Stomach (tissue), 4 donors: Measurements from ENCODE around the gene PILRB.

Experiments used
- CTCF ChIP-seq, 7 experiments: fragments of 450-650 bp in 4 of 7; fragments of 200-600 bp in 3 of 7; sonication (generic) in 3 of 7; IDR thresholded peaks; one replicate each; pipeline ENCODE4 v1.5.1; 2016 to 2019; ENCODE audit warnings: antibody characterized with exemption in 7 of 7, control low read depth in 2 of 7, mild to moderate bottlenecking in 1 of 7
- EP300 ChIP-seq: sonication (generic); formaldehyde crosslinking; IDR thresholded peaks from one replicate; pipeline ENCODE4 v1.6.1; 2017; ENCODE audit warnings: antibody characterized with exemption
- POLR2A ChIP-seq, 4 donors: fragments of 450-650 bp; IDR thresholded peaks; one replicate each; pipeline ENCODE4 v1.6.1; 2016; ENCODE audit warnings: antibody characterized with exemption in 4 of 4, control low read depth in 2 of 4, mild to moderate bottlenecking in 1 of 4, moderate library complexity in 1 of 4
- POLR2AphosphoS5 ChIP-seq, 3 donors: sonication (generic); formaldehyde crosslinking; IDR thresholded peaks; one replicate each; pipeline ENCODE4 v1.6.1; 2016; ENCODE audit warnings: antibody characterized with exemption in 3 of 3

- no peak for TF ChIP-seq POLR2A (IDR thresholded peaks at IDR 0.05)
- no peak for TF ChIP-seq EP300
- no peak for TF ChIP-seq CTCF (IDR thresholded peaks at IDR 0.05)
- no peak for TF ChIP-seq POLR2AphosphoS5 (IDR thresholded peaks at IDR 0.05)
These were observed 20.3 kb downstream of the PILRB start for GRCh38 chr7:100378114-100378755.
